ENCODE data around the gene NPR3.
A peak's percentile ranks its signal among the peaks of the same experiment; 100 is the strongest.

Gene NPR3

GRCh38 chr5:32712481-32713360, 1.6 kb downstream of the NPR3 start:
- peak; percentile 45 for DNase-seq (ENCODE audit: low read depth)

GRCh38 chr5:32713361-32713769, 2.2 kb downstream of the NPR3 start:
- peak; percentile 27 for DNase-seq (ENCODE audit: low read depth)

GRCh38 chr5:32713770-32714381, 2.8 kb downstream of the NPR3 start:
- peak; percentile 56 for DNase-seq (ENCODE audit: low read depth)

- DNase-seq (ENCODE audit: low read depth) = no peak
Observed at GRCh38 chr5:32714836-32715235, 3.7 kb downstream of the NPR3 start.

- DNase-seq (ENCODE audit: low read depth) = no peak
Observed at GRCh38 chr5:32720300-32720699, 9.2 kb downstream of the NPR3 start.

- DNase-seq (ENCODE audit: low read depth) = no peak
Observed at GRCh38 chr5:32721626-32722025, 10.5 kb downstream of the NPR3 start.

- no peak for DNase-seq (ENCODE audit: low read depth)
Observed at GRCh38 chr5:32722957-32723356, 11.8 kb downstream of the NPR3 start.

- no peak for DNase-seq (ENCODE audit: low read depth)
Observed at GRCh38 chr5:32724526-32724925, 13.4 kb downstream of the NPR3 start.

- no peak for DNase-seq (ENCODE audit: low read depth)
Observed at GRCh38 chr5:32726086-32726557, 15.0 kb downstream of the NPR3 start.

GRCh38 chr5:32729651-32730050, 18.5 kb downstream of the NPR3 start:
- DNase-seq (ENCODE audit: low read depth) = no peak

- no peak for DNase-seq (ENCODE audit: low read depth)
Observed at GRCh38 chr5:32733590-32734340, 22.6 kb downstream of the NPR3 start.

- no peak for DNase-seq (ENCODE audit: low read depth)
Observed at GRCh38 chr5:32734827-32735378, 23.8 kb downstream of the NPR3 start.

- no peak for DNase-seq (ENCODE audit: low read depth)
Observed at GRCh38 chr5:32735512-32735911, 24.4 kb downstream of the NPR3 start.

GRCh38 chr5:32736842-32737241, 25.7 kb downstream of the NPR3 start:
- no peak for DNase-seq (ENCODE audit: low read depth)

- DNase-seq (ENCODE audit: low read depth) = no peak
Observed at GRCh38 chr5:32740651-32741050, 29.5 kb downstream of the NPR3 start.

GRCh38 chr5:32745317-32745716, 34.2 kb downstream of the NPR3 start:
- DNase-seq (ENCODE audit: low read depth) = no peak

- no peak for DNase-seq (ENCODE audit: low read depth)
Observed at GRCh38 chr5:32752411-32752810, 41.3 kb downstream of the NPR3 start.

- DNase-seq (ENCODE audit: low read depth) = peak; percentile 75
Observed at GRCh38 chr5:32753051-32753450, 41.9 kb downstream of the NPR3 start.

GRCh38 chr5:32753765-32754164, 42.6 kb downstream of the NPR3 start:
- peak; percentile 19 for DNase-seq (ENCODE audit: low read depth)

- no peak for DNase-seq (ENCODE audit: low read depth)
Observed at GRCh38 chr5:32754284-32754683, 43.2 kb downstream of the NPR3 start.

GRCh38 chr5:32760091-32760509, 49.0 kb downstream of the NPR3 start:
- DNase-seq (ENCODE audit: low read depth) = peak; percentile 92

GRCh38 chr5:32765266-32765665, 54.1 kb downstream of the NPR3 start:
- DNase-seq (ENCODE audit: low read depth) = no peak
